Left lobe of liver (tissue), 2 donors: ENCODE measurements around the gene AZI2. TPM values are rescaled to one million over a fixed set of nuclear protein-coding genes. Genes with fewer than 3 reads are reported as not detected.

Experiments
- ATAC-seq: fragments of 200-7000 bp; cut with Tn5 transposase; one replicate; pipeline ENCODE4 v1.9.1; 2020; ENCODE audit warnings: mild to moderate bottlenecking, moderate library complexity
- DNase-seq: peaks from one replicate; pipeline ENCODE4 v3.0.0-alpha.2; 2020; ENCODE audit warnings: low spot score
- total RNA-seq: library from RNA; stranded (reverse); gene quantifications from one replicate; pipeline ENCODE4 v1.2.1, GENCODE V29; 2021
- donor health status: DM: no; HTN: no; CAD: no; lungs with moderate emphysema.
- donor health status: DM: no; HTN: yes; CAD: no.

The AZI2 gene
- total RNA-seq: 30.3 TPM

DNA sequence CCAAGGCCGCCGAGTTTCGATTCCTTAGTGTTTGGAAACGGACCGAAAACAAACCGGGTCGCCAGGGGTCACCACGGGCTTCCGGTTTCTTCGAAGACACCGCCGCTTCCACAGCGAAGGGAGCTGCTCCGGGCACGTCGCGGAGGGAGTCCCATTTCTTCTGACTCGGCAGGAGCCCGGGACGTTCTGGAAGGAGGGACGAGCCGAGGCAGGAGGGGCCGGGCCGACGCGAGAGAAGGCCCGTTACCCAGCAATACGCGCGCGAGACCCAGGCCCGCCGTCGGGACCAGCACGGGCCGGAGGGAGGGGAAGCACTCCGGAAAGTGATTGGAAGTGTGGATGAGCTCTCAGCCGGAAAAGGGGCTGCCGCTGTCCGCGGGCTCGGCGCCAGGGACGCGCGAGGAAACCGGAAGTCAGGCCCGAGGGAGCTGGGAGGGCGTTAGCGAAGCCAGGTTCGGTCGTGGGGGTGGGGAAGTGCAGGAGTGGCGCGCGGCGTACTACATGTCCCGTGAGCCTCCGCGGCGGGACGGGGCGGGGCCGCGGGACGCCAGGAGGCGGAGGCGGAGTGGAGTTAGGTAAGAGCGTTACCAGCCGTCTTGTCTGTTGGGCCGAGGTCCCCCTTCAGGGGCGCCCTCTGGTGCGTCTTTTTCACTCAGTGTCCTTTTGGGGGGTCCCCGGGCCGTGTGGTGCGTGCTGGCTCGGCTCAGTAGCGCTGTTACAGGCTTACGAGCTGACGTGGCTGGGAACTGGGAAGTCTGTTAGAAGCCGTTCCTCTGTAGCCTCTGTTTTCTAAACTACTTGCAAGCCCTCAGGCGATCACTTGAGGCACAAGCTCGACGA, at the start of gene AZI2, which contains the start of gene ZCWPW2:
TSS of gene AZI2 (minus strand) at position 196 of the 840 bp plus-strand sequence. CDS start 8,207 bp downstream, outside the sequence.
TSS of gene ZCWPW2 (plus strand) at position 93 of the 840 bp plus-strand sequence. CDS start 64,348 bp downstream, outside the sequence.
- ATAC-seq (peak; percentile 96), DNase-seq (peak; percentile 98)

- DNase-seq (no peak), ATAC-seq (no peak)
Measured at GRCh38 chr3:28388978-28389377, 40.4 kb upstream of the AZI2 start.

- ATAC-seq (no peak), DNase-seq (no peak)
Measured at GRCh38 chr3:28386049-28386448, 37.4 kb upstream of the AZI2 start.

GRCh38 chr3:28376424-28376823, 27.8 kb upstream of the AZI2 start:
- DNase-seq (no peak), ATAC-seq (peak; percentile 30)

DNA sequence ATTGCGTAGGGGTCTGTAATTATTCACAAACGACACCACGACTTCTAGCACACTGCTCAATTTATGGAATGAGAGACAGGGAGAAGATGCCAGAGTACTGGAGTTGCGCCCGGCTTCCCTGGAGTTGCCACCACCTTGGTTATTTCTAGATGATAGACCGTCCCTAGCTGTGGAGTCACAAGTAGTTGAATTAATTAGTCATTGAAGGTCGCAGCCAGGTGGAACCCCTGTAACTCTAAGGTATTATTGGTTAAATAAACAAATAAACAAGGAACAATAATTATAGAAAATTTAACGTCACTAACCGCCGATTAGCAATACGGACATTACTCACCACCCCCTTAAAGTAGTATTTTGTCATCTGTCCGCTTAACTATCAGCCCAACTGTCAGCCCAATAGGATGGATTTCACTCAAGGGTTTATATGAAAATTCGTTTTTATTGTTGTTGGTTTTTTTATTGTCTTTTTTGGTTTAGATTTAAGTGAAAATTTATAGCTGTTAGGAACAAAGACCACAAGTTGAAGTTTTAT, 911 bp upstream of the AZI2 start:
- DNase-seq: no peak
- ATAC-seq: peak; percentile 5

DNA sequence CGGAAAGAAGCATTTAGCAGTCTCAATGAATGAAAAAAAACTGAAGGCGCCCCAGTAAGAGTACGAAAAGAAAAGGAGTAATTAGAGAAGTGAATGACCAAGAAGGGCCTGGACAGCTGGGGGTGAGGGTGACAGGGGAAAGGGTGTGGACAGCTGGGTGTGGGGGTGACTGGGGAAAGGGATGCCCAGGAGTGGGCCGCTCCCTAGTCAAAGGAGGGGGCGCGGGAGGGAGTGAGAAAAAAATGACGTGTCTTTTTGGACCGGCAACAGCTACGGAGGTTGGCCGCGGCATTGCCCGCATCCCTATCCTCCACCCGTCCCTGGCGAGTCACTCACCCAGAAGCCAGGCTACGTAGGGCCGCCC, 377 bp downstream of the AZI2 start:
- DNase-seq: no peak
- ATAC-seq: peak; percentile 82

GRCh38 chr3:28347374-28348264, 1.0 kb downstream of the AZI2 start:
- DNase-seq: no peak
- ATAC-seq: no peak

- DNase-seq (no peak), ATAC-seq (no peak)
Measured at GRCh38 chr3:28345690-28346089, 2.9 kb downstream of the AZI2 start.

GRCh38 chr3:28343144-28343543, 5.5 kb downstream of the AZI2 start:
- ATAC-seq (no peak), DNase-seq (no peak)

DNA sequence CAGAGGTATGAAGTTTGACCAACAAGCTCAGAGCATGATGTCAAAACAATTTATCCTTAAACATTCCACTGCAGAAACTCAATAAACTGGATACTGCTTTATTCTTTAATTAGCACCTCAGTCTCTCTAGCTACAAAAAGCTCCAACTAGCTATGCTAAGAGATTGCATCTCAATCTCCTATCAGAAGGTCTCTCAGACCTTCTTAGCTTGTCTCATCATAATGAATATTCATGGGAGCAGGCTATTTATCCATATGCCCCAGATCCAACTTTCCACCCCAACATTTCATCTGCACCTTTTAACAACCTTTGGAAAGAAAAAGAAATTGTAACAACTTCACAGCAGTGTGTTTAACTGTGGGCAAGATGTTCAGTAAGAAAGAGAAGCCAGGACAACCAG, 11.4 kb downstream of the AZI2 start:
- DNase-seq (no peak), ATAC-seq (no peak)

DNA sequence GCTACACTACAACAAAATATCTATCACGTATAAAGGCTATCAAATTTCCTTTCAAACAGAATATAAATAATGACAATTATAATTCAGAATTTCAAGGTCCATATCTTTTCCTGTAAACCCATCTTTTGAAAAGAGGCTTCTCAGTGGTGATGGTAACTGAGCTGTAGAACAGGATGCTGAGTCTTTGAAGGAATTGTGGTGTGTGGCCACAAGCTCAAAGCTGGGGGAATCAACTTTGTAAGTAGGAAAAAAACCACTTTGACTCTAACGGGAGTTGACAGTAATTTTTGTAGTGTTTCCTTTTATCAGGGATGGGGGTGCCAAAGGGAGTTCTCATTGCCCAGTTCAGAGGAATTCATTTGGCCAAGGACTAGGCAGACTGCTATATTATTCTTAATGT, 13.4 kb downstream of the AZI2 start:
- ATAC-seq (no peak), DNase-seq (no peak)

DNA sequence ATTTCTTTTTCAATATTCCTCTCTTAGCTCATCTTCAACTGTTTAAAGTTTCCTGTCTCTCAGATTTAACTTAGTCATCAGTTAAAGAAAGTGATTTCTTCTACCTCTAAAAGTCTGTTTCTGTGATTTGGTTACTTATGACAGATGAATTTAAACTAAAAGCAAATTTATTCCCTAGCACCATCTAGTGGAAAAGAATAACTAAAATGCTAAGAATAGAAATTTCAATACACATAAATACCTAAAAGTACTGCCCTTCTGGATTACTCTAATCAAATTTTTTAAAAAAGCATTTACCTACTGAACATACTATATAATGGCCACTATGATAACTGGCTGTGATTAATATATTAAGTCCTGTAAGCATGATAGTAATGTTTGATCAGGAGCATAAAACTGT, 14.1 kb downstream of the AZI2 start:
- DNase-seq: no peak
- no peak for ATAC-seq

DNA sequence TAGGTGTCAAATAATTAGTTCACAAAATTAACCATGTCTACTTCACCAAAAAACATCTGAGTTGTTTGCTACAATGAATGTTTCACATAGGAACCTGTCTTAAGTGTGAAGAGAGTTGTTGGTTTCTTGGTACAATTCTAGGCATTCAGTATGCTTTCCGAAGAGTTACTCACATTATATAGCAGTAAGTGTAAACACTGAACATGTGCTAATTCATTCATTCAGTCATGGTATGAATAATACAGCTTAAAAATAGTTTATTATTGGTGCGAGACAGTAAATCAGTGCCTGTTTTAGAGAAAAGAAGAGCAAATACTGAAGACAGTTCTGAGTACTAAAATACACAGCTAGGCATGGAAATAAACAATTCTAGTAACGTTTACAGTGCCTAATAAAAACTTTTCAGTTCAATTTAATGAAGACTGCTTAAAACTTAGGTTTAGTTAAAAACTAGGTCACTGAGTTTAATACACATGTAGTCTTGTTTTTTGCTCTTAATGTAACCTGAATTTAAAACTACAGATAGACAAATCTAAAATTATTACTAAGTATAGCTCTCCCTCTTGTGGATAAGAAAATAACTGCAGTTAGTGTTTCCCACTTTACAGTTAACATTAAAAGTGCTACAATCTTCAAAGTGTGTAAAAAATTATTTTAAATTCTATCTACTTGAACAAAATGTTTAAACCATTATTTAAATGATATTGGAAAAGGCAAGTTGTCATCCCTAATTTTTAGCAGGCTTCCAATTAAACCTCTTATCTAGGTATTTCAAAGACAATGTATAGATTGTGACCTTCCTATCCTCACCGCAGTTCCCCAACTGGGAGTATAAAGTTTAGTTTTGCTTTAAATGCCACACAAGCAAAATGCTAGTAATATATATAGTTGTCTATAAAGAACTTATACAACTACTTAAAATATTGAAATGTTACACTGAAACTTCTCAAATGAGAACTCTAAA, 20.2 kb downstream of the AZI2 start:
- peak; percentile 75 for ATAC-seq
- DNase-seq: no peak

DNA sequence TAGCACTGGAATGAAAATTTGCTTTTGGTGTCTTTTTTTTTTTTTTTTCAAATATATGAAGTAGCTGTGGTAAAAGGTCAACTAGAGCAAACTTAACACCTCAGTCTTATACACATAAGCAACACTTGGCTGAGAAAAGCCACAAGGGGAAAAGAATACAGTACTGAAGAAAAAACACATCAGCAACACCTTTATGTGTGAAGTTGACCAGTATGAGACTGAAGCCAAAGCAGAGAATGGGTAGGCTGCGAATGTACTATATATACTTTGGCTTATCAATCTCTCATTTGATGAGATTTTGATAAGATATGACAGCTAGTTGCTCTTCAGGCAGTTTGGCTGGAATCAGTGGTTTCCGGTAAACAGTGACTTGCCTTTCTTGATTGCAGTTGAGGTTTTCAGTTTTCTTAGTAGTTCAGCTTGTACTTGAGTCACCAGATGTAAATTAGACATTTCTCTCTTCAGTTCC, 22.1 kb downstream of the AZI2 start:
- DNase-seq (no peak), ATAC-seq (no peak)

GRCh38 chr3:28322464-28322863, 26.2 kb downstream of the AZI2 start:
- DNase-seq (no peak), ATAC-seq (no peak)

GRCh38 chr3:28320981-28321380, 27.6 kb downstream of the AZI2 start:
- DNase-seq: no peak
- no peak for ATAC-seq

GRCh38 chr3:28317438-28318022, 31.1 kb downstream of the AZI2 start:
- DNase-seq: no peak
- ATAC-seq: peak; percentile 98

DNA sequence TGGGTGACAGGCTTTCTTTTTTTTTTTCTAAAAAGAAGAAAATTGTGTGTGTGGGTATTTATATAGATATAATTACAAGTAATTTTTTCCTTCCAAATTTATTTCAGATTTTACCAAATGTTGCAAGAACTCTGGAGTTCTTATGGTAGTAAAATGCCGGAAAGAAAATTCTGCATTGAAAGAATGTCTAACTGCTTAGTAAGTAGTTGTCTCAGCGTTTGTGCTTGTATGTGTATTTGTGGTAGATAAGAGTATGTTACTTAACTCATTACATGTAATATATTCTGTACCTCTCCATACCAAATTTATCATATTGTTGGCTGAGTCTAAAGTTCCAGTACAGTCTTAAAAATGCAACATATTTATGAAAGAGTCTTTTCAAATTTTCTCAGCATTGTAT, 32.4 kb downstream of the AZI2 start:
- DNase-seq (no peak), ATAC-seq (no peak)

DNA sequence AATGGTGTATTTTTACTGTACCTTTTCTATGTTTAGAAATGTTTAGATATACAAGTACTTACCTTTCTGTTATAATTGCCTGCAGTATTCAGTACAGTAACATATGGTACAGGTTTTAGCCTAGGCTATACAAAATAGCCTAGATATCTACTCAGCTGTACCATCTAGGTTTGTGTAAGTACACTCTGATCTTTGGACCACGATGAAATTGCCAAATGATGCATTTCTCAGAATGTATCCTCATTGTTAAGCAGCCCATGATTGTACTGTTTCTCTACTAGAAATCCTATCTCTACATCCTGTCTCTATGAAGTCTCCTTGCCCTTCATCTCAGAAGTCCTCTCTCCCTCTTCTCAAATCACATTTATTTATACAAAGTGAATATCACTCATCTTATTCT, 32.9 kb downstream of the AZI2 start:
- DNase-seq (no peak), ATAC-seq (no peak)

DNA sequence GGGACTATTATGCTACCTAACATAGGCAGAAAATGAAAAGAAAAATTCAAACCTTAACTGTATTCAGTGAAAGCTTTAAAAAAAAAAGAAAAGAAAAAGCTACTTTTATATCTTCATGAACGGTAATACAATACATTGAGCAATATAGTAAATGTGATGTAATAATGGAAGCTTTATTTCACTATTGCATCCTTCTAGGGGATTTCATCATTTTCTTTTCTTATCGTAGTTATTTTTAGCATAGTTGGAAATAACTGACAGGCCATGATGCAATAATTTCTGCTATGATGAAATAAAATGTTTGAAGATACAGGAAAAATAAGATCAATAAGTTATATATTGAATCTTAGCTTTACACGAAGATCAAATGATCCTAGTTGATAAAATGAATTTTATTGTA, 40.4 kb downstream of the AZI2 start:
- DNase-seq (no peak), ATAC-seq (no peak)
